NT2/D1 (cell line): ENCODE measurements around the gene UBE2L6.

Experiments
- SUZ12 ChIP-seq: IDR thresholded peaks from 2 replicates; pipeline ENCODE4 v1.6.1; 2011; ENCODE audit not compliant: insufficient read length, insufficient read depth; ENCODE audit errors: extremely low read depth
- YY1 ChIP-seq: IDR thresholded peaks from 2 replicates; pipeline ENCODE4 v1.6.1; 2011; ENCODE audit not compliant: insufficient read length, insufficient read depth
- ZNF274 ChIP-seq: IDR thresholded peaks from 2 replicates; pipeline ENCODE4 v1.6.1; 2011; ENCODE audit warnings: mild to moderate bottlenecking, low read depth, low read length

DNA sequence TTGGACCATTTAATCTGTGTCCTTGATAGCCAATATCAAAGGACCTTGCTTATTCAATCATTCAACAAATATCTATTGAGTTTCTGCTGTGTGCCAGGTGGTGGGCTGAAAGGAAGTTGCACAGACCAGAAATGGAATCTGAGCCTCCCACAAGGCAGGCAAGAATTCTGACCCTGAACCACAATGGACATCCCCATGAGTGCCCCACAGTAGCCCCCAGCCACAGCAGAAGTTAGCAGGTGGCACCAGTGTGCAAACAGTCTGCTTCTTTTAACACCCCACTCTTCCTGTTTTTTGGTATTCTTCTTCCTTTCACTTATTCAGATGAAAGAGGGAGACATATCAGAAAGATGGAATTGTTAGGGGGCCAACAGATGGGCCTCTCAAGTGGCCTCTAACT is 17.8 kb upstream of the UBE2L6 start:
- TF ChIP-seq ZNF274: no peak
- no peak for TF ChIP-seq YY1
- no peak for TF ChIP-seq SUZ12
